NCI-H526 treated with DMSO at 0.1 percent for 48 hours (cell line): ENCODE results near the gene PRELP.
"Not testable (repeated sequence)": the region's sequence is repeated elsewhere in the genome, so short reads cannot be mapped to it uniquely, and the experiment has no call there.

ENCODE experiments used
- DNase-seq: peaks from one replicate; lab custom pipeline; 2025; lab: John Stamatoyannopoulos, UW

The PRELP gene

GRCh38 chr1:203475012-203475981 lies at the start of gene PRELP:
TSS of gene PRELP (plus strand) at chr1:203475806. CDS start at chr1:203483185, 7,379 bp downstream.
- DNase-seq = peak; percentile 43

GRCh38 chr1:203426366-203426765 lies 49.2 kb upstream of the PRELP start:
- no peak for DNase-seq

- no peak for DNase-seq
Measured at GRCh38 chr1:203426870-203427269, 48.7 kb upstream of the PRELP start.

GRCh38 chr1:203427451-203427850 lies 48.2 kb upstream of the PRELP start:
- DNase-seq = no peak

GRCh38 chr1:203428981-203429599 lies 46.5 kb upstream of the PRELP start:
- no peak for DNase-seq

- no peak for DNase-seq
Measured at GRCh38 chr1:203435615-203436014, 40.0 kb upstream of the PRELP start.

GRCh38 chr1:203437696-203438315 lies 37.8 kb upstream of the PRELP start:
- DNase-seq = no peak

- DNase-seq = no peak
Measured at GRCh38 chr1:203439131-203439730, 36.4 kb upstream of the PRELP start.

GRCh38 chr1:203440771-203441170 lies 34.8 kb upstream of the PRELP start:
- no peak for DNase-seq

GRCh38 chr1:203441766-203442165 lies 33.8 kb upstream of the PRELP start:
- DNase-seq = no peak

- DNase-seq = no peak
Measured at GRCh38 chr1:203442821-203443220, 32.8 kb upstream of the PRELP start.

- no peak for DNase-seq
Measured at GRCh38 chr1:203443296-203443695, 32.3 kb upstream of the PRELP start.

GRCh38 chr1:203444171-203444576 lies 31.4 kb upstream of the PRELP start:
- no peak for DNase-seq

GRCh38 chr1:203447151-203447550 lies 28.5 kb upstream of the PRELP start:
- DNase-seq = no peak

- not testable (repeated sequence) for DNase-seq
Measured at GRCh38 chr1:203447598-203447997, 28.0 kb upstream of the PRELP start.

GRCh38 chr1:203448521-203449061 lies 27.0 kb upstream of the PRELP start:
- DNase-seq = no peak

- no peak for DNase-seq
Measured at GRCh38 chr1:203450001-203450400, 25.6 kb upstream of the PRELP start.

- DNase-seq = no peak
Measured at GRCh38 chr1:203450479-203451149, 25.0 kb upstream of the PRELP start.

- DNase-seq = no peak
Measured at GRCh38 chr1:203451836-203452784, 23.5 kb upstream of the PRELP start.

GRCh38 chr1:203453016-203453415 lies 22.6 kb upstream of the PRELP start:
- no peak for DNase-seq
